DLD1 (cell line): ENCODE measurements around the gene MCOLN2.
"Not testable (repeated sequence)": the region's sequence is repeated elsewhere in the genome, so short reads cannot be mapped to it uniquely, and the experiment has no call there.

Experiments used
- in situ Hi-C: cut with HindIII; loops from 2 replicates; pipeline ENCODE4 v1.10.0; 2017; ENCODE audit warnings: low sequenced_read_pairs

The MCOLN2 gene

DNA sequence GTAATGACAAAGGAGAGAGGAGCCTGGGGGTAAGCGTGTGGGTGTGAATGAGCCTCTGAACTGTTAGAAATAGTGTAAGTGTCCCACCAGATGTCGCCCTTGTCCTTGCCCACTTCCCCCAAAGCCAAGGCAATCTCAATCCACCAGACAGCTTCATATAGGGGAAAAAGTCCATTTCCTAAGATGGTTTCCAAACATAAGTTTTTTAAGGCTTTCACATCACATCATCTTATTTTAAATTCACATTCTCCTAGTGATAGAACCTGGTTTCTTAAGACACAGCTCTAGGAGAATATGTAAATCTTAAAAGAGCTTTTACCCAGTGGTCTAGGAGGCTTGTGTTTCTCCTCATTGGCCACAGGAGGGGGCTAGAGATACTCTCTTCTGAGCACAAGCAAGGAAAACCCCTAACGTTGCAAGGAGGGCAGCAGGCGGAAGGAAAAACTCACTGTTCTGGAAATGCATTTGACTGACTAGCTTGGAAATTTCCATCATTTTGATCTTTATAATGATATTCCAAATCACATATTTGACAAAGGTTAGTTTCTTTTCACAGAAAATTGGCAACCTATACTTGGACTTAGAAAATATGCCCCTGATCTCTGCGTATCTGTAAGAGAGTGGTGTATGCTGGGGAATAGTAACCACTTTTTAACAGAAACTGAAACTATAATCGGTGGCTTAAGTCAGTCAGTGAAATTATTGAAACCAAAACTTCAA, 52.0 kb downstream of the MCOLN2 start:
- in situ Hi-C loops: no loop called here

DNA sequence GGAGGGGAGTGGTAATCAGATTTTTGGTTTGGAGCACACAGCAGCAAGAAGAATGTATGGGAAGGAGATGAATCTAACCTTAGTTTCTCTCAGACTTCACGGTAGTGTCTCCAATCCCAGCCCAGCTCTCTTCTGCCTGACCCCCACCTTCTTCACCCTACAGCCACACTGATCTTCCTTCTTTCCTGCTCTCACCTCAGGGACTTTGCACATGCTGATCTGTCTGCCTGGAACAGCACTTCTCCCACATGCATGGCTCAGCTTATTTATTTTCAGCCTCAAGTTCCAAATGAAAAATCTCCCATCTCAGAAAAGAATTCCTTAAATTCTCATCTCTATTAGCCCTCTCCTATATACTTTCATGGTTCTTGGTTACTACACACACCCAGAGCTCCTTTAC, 55.1 kb downstream of the MCOLN2 start:
- in situ Hi-C loops: no loop called here

DNA sequence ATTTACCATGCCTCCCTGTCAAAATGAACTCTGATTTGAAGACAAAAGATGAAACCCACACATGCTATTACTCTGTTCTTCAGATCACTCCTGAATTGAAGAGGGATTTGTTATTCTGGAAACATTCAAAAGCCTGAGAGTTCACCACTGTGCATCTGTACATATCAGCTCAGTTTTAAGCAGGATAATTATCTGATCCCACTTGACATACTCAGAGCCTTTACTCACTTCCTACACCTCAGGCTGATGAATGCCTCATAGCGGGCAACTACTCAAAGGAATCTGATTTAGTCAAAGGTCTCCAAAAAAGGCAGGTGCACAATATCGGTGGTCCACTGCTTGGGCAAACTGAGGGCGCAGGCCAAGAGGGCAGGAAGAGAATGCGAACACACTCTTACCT, 56.4 kb downstream of the MCOLN2 start:
- in situ Hi-C loops: no loop called here

DNA sequence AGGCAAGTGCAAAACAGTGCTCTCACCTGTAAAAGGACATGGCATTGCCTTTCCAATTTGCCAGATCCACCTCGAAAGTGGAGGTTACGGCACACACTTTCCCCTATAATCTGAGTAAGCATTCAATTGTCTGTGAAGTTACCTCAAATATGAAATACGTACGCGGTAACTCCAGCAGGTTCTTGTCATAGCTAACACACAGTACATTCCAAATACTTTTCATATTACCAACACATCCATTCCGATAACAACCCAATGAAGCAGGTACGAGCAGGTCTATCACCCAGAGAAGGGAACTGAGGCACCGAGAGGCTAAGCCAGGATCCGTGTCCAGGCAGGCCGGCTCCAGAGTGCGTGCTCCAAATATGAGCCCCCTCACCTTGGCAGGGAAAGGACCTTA, 57.2 kb downstream of the MCOLN2 start:
- in situ Hi-C loops: no loop called here

DNA sequence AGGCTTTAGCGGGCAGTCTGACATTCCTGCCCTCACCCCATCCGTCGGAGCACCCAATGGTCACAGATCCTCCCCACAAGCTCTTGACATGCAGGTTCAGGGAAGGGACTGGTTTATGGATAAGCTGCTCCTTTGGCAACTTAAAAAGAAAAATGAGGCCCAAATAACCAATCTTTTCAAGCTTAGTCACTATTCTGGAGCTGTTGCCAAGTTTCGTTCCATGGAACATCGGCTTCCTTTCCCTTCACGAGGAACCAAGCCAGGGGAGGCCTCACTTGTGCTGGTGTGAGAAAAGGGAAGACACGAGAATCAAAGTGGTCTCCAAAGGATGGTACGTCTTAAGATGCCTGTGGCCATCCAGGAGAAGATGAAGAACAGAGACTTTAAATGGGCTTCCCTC, 57.8 kb downstream of the MCOLN2 start:
- in situ Hi-C loops: no loop called here

DNA sequence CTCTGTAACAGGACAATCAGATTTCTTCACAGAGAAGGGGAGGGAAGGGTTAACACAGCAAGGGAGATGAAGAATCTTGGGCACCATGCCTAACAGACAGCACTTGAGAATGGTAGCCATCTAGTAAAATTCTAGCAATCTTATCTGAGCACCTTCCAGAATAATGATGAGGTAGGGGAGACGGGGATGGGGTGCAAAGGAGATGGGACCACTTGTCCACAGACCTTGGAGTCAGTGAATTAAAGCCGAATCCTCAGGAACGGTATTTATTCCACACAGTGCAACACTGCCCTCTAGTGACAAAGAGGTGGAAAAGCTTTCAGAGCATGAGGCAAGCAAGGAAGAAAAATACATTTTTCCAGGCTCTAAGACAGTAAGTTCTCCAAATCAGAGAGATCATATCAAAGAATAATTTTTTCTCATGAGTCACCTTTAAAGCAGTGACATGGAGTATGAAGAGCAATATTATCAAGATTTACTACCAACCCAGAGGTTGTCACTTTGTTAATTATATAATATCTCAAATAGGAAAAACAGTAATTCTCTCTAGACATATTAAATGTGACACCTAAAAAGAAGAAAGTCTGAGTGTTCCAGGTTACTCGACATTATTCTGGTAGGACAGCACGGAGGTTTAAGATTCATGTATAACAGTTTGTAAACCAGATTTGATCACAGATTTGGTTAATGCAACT, 60.6 kb downstream of the MCOLN2 start:
- in situ Hi-C loops: no loop called here

DNA sequence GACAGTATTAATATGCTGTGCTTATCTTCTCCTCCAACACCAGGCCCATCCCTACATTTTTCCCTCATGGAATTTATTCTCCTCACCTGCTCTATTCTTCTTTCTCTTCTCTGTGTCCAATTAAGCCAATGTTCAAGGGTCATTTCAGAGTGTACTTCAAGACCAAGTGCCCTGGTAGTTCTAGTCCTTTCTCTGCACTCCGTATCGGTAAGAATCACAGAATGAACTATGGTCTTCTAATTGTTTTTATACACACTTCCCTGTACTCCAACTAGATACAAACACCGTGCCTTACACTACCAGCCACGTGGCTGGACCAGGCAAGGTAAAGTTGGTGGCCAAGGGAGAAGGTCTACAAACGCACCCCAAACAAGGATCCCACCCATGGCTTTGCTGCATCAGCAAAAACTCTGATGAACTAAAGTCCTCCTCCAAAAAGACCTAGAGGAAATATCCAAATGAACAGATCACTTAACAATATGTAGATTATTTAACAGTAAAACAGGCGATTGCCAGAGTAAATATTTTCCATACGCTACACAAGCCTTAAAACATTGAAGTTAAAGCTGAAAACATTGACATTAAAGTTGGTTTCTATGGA, 63.8 kb downstream of the MCOLN2 start:
- in situ Hi-C loops: no loop called here

DNA sequence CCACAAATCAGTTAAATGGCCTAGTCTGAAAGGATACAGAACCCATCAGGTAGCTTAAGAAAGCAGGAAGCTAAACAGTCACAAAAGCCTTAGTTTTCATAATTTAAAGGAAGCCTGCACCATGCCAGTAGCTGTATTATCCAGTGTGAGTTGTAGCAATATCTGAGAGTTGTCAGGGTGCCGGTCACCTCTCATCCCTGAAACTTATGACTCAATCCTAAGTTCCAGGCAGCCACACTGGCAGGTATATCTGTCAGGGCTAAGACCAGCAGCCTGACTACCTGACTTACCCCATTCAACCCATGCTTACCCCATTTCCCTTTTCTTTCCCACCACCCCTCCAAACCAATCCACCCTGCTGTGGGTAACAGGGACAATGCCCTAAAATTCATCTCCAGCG, 66.1 kb downstream of the MCOLN2 start:
- in situ Hi-C loops: no loop called here

DNA sequence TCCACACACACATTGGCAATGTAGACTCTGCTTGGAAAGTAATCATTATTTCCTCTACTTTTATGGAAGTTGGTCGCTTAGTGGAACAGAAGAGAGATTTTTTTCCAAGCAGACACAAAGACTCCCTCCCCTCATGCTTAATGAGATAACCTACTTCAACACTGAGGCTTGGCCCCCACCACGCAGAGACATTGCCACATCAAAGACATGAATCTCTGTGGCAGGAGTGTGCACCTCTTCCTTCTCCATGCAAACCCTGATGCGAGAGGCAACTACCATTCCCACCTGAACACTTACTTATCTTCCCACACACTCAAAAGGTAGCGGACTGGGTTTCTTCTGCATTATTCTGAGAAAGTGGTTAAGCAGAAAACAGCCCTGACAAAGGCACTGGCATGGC, 66.6 kb downstream of the MCOLN2 start:
- in situ Hi-C loops: no loop called here

DNA sequence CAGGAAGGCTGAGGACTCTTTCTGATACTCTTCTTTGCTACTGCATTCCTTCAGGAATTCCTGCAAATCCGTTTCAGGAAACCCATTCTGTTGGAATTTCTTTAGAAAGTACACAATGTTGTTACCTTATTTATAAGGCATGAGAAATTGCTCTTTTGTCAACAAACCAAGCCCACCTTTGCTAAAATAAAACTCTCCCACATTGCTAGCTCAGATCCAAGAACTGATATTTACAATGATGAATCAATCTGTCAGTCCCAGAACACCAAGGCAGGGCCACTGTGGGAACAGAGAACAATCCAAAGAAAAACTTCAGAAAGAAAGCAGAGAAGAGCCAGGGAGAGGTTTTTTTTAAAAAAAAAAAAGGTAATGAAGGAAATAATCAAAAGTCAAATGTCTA, 67.3 kb downstream of the MCOLN2 start:
- in situ Hi-C loops: no loop called here

DNA sequence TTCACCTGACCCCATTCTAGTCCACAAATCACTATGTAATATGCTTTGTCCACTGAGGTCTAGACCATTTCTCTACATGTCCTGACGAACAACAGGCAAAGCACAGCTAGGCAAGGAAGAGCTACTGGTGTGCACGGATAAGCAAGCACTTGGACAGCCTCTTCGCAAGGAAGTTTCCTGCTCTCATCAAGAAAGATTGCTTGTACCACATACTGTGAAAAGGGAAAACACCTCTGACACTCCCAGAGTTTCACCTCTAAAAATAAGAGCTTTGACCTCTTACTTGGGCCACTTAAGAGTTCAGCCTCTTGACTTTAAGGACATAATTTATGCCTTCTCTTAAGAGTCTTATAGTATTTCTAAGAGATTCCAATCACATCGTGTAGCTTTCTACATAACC, 67.9 kb downstream of the MCOLN2 start:
- in situ Hi-C loops: no loop called here

DNA sequence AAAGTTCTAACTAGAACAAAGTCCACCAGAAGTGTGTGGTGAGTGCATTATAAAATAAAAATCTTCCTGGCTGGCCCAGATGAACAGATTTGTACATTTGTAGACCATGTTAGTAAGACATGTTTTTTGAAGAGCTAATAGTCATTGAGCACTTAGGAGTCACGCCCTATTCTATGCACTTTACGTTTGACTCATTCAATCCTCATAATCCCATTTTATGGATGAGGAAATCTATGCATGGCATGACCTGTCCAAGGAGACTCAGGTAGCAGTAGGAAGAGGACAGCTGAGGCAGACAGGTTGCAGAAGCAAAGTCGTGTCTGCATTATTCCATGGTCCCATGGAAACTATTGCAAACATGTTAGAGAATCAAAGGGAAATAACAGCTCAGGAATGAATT, 73.6 kb downstream of the MCOLN2 start:
- in situ Hi-C loops: no loop called here

DNA sequence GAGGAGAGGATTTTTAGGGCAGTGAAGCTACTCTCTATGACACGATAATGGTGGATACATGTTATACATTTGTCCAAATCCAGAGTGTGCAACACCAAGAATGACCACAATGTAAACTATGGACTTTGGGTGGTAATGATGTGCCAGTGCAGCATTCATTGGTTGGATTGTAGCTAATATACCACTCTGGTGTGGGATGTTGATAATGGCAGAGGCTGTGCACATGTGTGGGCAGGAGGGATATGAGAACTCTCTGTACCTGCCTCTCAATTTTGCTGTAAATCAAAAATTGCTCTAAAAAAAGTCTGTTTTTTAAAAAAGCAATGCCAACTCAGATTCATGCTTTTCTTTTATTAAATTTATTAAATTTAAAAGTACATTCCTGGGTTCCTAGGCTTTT, 76.8 kb downstream of the MCOLN2 start:
- in situ Hi-C loops: no loop called here

DNA sequence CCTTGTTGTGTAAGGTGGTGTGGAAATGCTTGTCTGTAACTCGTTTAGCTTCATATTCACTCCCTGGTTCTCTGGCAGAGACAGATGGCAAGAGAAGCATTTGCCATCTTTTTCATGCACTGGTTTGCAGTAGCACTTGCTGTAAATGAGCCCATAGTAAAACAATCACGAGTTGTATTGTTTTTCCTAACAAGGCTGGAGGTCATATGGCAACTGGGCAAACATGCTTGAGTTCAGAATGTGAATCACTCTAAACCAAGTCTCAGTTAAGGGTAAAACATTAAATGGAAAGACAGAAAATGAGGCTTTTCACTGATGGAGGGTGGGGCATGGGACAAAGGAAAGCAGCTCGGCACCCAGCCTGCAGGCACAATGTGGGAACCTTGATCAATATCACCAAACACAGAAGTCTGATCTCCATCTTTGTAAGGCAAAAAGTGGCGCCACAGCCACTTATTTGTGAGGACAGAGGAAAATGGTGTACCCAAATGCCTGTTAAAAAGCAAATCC, 77.4 kb downstream of the MCOLN2 start:
- in situ Hi-C loops: no loop called here

DNA sequence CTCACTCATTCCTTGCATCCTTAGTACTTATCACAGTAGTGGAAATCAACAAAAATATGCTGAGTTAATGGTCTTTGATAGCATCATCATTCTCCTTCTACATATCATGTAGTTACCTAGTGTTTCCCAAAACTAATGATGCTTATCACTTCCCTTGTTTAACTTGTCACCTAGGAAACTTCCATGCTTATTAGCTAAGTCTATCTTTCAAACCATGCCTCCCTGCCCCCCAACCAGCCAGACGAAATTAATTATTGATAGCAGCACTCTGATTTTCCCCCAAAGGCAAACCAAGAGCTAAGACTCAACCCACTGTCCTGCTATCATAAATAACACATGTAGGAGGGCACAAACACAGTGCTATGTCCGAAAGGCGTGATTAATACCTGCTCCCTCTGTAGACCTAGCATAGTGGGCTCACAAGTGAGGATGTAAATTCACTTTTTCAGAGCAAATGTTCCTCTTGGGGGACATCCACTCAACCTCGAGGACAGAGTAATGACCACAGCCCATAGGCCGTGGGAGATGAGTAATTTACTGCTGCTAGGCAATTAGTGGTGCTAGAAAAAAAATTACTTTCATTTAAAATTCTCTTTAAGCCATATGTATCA, 78.1 kb downstream of the MCOLN2 start:
- in situ Hi-C loops: no loop called here

DNA sequence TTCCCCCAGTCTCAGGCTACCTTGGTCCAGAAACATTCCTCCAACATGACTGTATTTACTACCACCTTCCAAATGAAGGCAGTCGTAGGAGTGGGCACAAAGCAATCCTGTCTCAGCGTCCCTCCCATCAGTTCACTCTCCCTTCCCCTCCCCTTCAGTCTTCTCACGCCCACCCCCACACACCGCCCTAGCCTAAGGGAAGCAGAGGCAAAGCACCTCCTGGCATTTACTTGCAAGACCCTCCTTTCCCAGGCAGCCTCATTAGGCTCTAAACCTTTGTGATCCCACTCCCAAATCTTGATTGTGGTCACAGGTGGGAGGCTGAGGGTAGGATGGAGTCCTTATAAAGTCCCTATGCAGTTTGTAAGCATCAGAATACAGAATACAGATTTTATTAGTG, 80.0 kb downstream of the MCOLN2 start:
- in situ Hi-C loops: no loop called here

DNA sequence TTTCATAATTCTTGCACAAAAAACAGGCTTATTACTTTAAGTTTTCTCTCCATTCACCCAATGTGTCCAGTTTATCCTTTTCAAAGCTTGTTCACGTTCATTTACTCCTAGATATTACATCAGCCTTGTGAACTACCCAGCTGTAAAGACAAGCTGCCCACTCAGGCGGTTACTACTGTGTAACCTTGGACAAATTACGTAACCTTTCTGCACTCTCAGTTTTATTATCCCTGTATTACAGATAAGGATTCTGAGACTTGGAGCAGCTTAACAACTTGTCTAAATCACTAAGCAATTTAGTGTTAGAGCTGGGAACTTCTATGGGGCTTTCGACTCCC, 83.4 kb downstream of the MCOLN2 start:
- in situ Hi-C loops: no loop called here

DNA sequence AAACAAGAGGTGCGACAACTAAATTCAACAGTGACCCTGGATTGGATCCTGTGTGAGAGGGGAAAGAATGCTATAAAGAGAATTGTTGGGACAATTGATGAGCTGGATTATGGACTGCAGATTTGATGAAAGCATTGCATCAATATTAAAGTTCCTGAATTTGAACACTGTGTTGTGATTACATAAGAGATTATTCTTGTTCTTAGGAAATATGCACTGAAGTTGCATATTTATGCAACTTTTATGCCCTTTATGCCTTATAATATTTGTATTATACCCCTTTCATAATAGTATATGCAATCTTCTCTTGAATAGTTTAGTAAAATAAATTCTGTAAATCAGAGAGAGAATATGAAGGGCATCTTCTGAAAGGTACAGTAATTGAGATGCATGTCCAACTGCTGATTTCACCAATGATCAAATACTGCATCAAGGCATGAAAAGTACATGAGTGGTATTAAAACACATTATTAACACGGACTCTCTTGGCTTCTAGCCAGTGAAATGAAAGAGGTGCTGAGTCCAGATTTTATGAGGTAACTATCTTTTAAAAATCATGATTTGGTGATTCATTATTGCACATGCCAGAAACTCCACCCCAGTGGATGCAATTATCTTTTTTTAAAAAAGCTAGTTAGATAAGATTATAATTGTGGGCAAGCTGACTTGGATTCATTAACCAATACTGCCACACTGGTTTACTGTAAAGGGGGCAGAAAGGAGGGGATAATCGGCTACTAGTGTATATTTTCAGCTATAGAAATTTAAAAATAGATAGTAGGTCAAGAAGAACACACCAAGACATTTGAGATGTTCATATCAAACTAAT, 84.0 kb downstream of the MCOLN2 start:
- in situ Hi-C loops: no loop called here

DNA sequence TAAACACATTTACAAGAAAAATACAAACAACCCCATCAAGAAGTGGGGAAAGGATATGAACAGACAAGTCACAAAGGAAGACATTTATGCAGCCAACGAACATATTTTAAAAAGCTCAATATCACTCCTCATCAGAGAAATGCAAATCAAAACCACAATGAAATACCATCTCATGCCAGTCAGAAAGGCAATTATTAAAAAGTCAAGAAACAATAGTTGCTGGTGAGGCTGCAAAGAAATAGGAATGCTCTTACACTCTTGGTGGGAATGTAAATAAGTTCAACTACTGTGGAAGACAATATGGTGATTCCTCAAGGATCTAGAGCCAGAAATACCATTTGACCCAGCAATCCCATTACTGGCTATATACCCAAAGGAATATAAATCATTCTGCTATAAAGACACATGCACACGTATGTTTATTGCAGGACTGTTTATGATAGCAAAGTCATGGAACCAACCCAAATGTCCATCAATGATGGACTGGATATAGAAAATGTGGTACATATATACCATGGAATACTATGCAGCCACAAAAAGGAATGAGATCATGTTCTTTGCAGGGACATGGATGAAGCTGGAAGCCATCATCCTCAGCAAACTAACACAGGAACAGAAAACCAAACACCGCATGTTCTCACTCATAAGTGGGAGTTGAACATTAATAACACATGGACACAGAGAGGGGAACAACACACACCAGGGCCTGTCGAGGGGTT, 88.0 kb downstream of the MCOLN2 start:
- in situ Hi-C loops: not testable (repeated sequence)

DNA sequence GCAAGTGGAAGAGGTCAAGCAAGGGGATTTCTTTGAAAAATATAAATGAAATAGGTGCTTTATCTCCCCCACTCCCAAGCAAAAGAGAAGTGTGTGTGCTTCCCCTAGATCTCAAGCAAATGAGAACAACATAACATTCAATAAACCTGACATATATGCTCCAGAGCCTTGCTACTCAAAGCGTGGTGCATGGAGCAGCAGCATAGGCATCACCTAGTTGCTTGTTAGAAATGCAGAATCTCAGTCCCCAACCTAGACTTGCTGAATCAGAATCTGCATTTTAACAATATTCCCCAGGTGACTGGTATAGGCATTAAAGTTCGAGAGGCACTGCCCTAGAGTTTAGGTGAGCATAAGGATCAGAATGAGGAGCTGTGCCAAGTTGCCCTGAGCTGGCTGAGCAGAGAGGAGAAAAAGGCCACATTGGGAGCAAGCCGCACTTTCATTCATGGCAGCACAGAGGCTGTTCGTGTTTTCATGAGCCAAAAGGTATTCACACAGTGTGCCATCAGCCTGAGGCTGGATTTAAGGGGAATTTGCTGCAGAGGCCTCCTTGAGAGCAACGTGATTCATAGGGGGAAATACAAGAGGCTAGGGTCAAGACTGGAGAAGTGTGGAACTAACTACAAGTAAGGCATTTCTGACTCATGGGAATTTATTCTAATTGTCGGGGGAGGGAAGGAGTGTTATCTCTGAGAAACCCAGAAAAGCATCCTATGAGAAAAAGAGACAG, 89.7 kb downstream of the MCOLN2 start:
- in situ Hi-C loops: no loop called here
